Stimulated activated CD4-positive, alpha-beta T cell treated with anti-CD3 and anti-CD28 coated beads, Interleukin-12 subunit alpha, Interleukin-12 subunit beta, amount 100 ng/mL, for 4 hours (primary cell): ENCODE measurements around the gene MOV10L1.
"Not testable (repeated sequence)": the region's sequence is repeated elsewhere in the genome, so short reads cannot be mapped to it uniquely, and the experiment has no call there.

Source experiments
- DNase-seq: peaks from one replicate; pipeline ENCODE4 v3.0.0-alpha.2; 2020

MOV10L1 gene

GRCh38 chr22:50138988-50139387 is 49.2 kb downstream of the MOV10L1 start:
- DNase-seq, result no peak

- DNase-seq, result no peak
Measured at GRCh38 chr22:50139843-50140415, 50.1 kb downstream of the MOV10L1 start.

- no peak for DNase-seq
Measured at GRCh38 chr22:50140615-50141014, 50.8 kb downstream of the MOV10L1 start.

- DNase-seq, result no peak
Measured at GRCh38 chr22:50141462-50141861, 51.7 kb downstream of the MOV10L1 start.

DNA sequence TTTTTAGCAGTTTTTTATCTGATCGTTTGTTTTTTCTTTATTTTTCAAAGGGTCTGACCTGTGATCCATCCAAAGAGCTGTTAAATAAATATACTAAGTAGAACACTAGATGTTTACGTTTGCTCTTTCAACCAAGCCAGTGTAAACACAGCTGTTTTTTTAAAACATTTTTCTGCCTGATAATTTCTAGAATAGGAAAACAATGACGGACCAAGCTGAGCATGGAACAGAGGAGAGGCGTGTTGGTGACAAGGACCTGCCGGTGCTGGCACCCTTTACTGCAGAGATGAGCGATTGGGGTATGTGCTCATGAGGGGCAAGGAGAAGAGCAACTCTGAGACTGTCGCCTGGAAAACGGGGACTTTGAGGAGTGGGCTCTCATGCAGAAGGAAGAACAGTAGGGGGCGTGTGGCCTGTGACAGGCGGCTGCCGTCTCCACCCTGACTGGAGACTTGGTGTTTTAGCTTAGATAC is 52.1 kb downstream of the MOV10L1 start:
- no peak for DNase-seq

GRCh38 chr22:50143096-50143495 is 53.3 kb downstream of the MOV10L1 start:
- no peak for DNase-seq

- no peak for DNase-seq
Measured at GRCh38 chr22:50144005-50144614, 54.3 kb downstream of the MOV10L1 start.

- no peak for DNase-seq
Measured at GRCh38 chr22:50145721-50146438, 56.1 kb downstream of the MOV10L1 start.

DNA sequence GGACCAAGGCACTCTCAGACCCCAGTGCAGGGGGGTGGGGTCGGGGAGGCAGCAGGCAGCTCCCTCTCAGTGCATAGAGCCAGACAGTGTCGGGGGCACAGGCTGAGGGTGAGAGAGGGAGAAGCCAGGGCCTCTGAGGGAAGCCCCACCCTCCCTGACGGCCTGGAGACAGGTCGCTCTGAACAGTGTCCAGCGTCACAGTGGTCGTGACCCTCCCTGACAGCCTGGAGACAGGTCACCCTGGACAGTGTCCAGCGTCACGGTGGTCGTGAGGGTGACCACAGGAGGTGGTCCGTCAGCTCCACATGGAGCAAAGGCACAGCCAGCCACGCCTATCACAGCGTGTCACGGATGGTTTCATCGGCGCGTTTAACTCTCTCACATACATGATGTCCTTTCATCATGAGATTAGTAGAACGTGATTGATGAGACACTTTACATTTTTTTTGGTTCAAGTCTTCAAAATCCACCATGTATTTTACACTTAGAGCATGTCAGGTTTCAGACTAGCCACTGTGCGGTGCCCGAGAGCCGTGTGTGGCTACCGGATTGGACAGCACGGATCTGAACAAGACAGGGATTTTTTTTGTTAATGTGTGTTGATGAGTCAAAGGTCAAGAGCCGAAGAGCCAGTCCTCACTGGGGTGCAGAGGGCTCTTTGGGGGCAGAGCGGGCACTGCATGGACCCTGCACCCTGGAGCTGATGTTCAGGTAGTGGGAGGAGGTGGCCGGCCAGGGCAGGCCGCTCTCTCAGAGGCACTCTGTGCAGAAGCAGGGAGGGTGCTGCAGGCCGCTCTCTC is 56.8 kb downstream of the MOV10L1 start:
- no peak for DNase-seq

- DNase-seq, result not testable (repeated sequence)
Measured at GRCh38 chr22:50147258-50148165, 57.7 kb downstream of the MOV10L1 start.

GRCh38 chr22:50148166-50148500 is 58.3 kb downstream of the MOV10L1 start:
- DNase-seq, result no peak

DNA sequence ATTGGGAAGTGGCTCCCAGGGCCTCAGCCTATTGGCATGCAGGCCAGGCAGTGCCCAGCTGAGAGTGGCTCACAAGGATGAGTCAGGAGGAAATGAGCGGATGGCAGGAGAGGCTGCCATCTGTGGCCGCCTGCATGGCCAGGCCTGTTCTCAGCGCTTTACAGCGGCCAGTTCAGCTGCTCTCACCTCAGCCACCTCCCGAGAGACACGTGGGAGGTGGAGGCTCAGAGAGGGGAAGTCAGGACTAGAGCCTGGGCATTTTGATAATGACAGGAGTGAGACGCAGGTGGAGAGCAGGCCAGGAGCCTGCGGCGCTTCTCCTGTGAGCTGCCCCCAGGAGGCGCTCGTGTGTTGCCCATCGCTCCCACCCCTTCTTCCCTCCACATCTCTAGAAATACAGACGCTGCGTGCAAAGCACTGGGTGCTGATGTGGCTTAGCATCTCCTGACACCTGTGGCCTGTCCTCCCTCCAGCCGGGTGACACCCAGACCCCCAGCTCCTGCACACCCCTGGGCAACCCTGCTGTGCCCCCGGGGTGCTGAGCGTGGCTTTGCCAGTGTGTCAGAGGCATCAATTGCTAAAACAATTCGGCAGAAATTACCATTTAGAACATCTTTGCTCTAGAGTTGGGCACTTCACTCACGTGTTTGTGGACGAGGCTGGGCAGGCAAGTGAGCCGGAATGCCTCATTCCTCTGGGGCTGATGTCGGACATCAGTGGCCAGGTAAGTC is 59.4 kb downstream of the MOV10L1 start:
- DNase-seq, result peak; percentile 68

GRCh38 chr22:50150161-50151129 is 60.6 kb downstream of the MOV10L1 start:
- no peak for DNase-seq

- no peak for DNase-seq
Measured at GRCh38 chr22:50151571-50152537, 62.0 kb downstream of the MOV10L1 start.

- no peak for DNase-seq
Measured at GRCh38 chr22:50153056-50153755, 63.4 kb downstream of the MOV10L1 start.

- DNase-seq, result no peak
Measured at GRCh38 chr22:50153756-50154140, 63.9 kb downstream of the MOV10L1 start.

- no peak for DNase-seq
Measured at GRCh38 chr22:50157709-50158375, 68.0 kb downstream of the MOV10L1 start.

GRCh38 chr22:50160947-50161346 is 71.1 kb downstream of the MOV10L1 start:
- no peak for DNase-seq
